Transverse colon (tissue), 3 donors: Measurements from ENCODE around the gene LIME1.

Source experiments
- CTCF ChIP-seq, 5 experiments: fragments of 200-600 bp in 3 of 5; fragments of 450-650 bp in 2 of 5; sonication (generic) in 3 of 5; IDR thresholded peaks; 1 replicate in 2 of 5; 2 replicates in 3 of 5; pipeline ENCODE4 v1.5.1; 2016 to 2017; ENCODE audit warnings: antibody characterized with exemption in 5 of 5, inconsistent platforms in 3 of 5, mild to moderate bottlenecking in 2 of 5, moderate library complexity in 1 of 5
- POLR2A ChIP-seq: fragments of 450-650 bp; IDR thresholded peaks from one replicate; pipeline ENCODE4 v1.6.1; 2016; ENCODE audit warnings: antibody characterized with exemption, mild to moderate bottlenecking, moderate library complexity

GRCh38 chr20:63768591-63769515 lies 32.4 kb downstream of the LIME1 start:
- TF ChIP-seq CTCF (IDR thresholded peaks at IDR 0.05), result no peak
- TF ChIP-seq POLR2A, result no peak
